K562 treated with DMSO at 1 percent for 4 hours (cell line): ENCODE data around the gene YDJC. TPM values are rescaled to one million over a fixed set of nuclear protein-coding genes. Genes with fewer than 3 reads are reported as not detected.

ENCODE experiments used
- total RNA-seq: library from RNA; unstranded; fragments of 300-600 nt; gene quantifications from 2 replicates; pipeline ENCODE4 v1.2.3, GENCODE V29; 2022; ENCODE audit not compliant: insufficient read depth

Gene YDJC, protein sequence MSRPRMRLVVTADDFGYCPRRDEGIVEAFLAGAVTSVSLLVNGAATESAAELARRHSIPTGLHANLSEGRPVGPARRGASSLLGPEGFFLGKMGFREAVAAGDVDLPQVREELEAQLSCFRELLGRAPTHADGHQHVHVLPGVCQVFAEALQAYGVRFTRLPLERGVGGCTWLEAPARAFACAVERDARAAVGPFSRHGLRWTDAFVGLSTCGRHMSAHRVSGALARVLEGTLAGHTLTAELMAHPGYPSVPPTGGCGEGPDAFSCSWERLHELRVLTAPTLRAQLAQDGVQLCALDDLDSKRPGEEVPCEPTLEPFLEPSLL
- 420 and 429 TPM in 2 replicates for total RNA-seq

DNA sequence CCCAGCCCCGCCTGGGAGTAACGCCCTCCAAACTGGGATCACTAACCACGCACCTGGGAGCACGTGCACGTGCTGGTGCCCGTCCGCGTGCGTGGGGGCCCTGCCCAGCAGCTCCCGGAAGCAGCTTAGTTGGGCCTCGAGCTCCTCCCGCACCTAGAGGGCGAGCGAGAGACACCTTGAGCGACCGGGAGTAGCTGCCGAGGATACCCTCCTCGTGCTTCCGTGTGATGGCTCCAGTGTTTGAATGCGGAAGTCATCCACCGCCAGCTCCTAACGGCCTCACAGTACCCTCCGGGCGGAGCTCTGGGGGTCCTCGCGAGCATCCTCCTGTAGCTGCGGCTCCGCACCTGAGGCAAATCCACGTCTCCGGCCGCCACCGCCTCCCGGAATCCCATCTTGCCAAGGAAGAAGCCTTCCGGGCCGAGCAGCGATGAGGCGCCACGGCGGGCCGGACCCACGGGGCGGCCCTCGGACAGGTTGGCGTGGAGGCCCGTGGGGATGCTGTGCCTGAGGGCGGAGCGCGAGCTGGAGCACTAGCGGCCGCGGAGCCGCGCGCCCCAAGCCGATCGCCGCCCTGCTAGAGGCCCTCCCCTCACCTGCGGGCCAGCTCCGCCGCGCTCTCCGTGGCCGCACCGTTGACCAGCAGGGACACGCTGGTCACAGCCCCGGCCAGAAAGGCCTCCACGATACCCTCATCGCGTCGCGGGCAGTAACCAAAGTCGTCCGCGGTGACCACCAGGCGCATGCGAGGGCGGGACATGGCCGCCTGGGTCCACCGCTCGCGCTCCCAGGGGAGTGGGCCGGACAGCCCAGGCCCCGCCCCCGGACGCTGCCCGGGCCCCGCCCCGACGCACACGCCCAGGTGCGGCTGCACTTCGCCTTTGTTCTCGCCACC, at the start of gene YDJC:
TSS of gene YDJC (minus strand) at position 768 of the 895 bp plus-strand sequence. CDS start at position 760, 8 bp downstream.

DNA sequence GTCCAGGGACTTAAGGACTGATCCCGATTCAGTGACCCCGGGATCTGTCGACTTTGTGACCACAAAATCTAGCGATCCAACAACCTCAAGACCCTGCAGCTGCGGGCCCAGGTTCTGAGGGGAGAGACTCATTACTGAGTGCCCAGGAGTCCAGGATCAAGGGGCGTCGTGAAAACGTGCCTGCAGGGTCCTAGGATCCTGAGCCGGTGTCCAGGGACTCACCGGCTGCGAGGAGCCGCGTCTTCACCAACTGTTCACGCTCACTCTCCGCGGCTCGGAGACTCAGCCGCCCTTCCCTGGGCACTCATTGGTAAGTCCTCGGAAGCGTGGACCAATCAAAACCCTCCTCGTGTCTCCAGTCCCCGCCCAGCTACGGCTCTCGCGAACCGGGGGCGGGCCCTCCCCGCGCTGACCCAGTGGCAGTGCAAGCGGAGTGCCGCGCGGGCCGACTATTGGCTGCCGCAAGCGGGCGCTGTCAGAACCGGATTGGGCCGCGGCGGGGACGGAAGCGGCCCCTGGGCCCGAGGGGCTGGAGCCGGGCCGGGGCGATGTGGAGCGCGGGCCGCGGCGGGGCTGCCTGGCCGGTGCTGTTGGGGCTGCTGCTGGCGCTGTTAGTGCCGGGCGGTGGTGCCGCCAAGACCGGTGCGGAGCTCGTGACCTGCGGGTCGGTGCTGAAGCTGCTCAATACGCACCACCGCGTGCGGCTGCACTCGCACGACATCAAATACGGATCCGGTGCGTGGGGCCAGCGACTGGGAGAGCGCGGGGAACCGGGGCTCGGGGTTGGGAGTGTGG, 12.2 kb upstream of the YDJC start, which contains the start of gene SDF2L1:
TSS of gene SDF2L1 (plus strand) at position 514 of the 795 bp plus-strand sequence. CDS start at position 549, 35 bp downstream.

DNA sequence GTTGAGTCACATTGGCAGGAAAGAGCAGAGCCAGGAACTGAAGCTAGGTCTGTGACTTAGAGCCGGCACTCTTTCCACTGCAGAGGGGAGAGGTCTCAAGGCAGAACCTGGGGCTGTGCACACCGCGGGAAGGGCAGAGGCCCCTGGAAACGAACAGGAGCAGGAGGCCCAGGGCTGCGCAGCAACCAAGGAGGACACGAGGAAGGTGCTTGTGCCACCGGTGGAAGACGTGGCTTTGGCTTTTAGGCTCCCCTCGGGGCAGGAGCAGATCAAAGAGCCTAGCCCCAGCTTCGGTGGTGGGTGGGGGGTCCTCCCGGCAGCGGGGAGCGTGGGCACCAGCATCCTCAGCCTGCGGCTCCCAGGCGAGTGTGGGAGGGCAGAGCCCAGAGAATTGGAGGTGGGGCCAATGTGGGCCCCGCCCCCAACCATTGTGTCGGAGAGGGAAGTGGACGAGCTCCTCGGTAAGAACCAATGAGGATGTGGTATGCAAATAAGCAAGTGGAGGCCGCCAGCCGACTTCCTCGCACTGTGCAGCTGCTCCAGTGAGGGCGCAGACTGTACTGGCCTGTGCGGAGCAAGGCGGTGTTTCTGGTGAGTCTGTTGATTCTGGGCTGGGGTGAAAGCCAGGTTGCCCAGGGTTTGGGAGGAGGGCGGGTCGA, 2.5 kb upstream of the YDJC start, which contains the start of gene CCDC116:
TSS of gene CCDC116 (plus strand) at position 524 of the 659 bp plus-strand sequence. CDS start 422 bp downstream, outside the sequence.

Other genes starting within 250 kb of the YDJC start
- 0.22 TPM in 1 of 2 replicates, not detected in the other for gene RIMBP3B, start 246.3 kb downstream of the YDJC start, total RNA-seq
- gene HIC2, start 212.7 kb downstream of the YDJC start, total RNA-seq: 46.7 and 55.7 TPM in 2 replicates
- gene TMEM191C, start 162.6 kb downstream of the YDJC start, total RNA-seq: 9.1 and 19.9 TPM in 2 replicates
- 0.35 and 1.1 TPM in 2 replicates for gene RIMBP3C, start 78.6 kb downstream of the YDJC start, total RNA-seq
- gene UBE2L3, start 62.3 kb downstream of the YDJC start, total RNA-seq: 201 and 254 TPM in 2 replicates
- gene CCDC116, start 2.7 kb upstream of the YDJC start, total RNA-seq: 2.4 and 3.6 TPM in 2 replicates
- gene SDF2L1, start 12.3 kb upstream of the YDJC start, total RNA-seq: 510 and 661 TPM in 2 replicates
- gene PPIL2, start 36.0 kb upstream of the YDJC start, total RNA-seq: 88.8 and 103 TPM in 2 replicates
- 2.2 and 7.5 TPM in 2 replicates for gene YPEL1, start 105.8 kb upstream of the YDJC start, total RNA-seq
- gene MAPK1, start 237.6 kb upstream of the YDJC start, total RNA-seq: 239 and 265 TPM in 2 replicates